ENCODE results near the gene DPF3. TPM values are rescaled to one million over a fixed set of nuclear protein-coding genes. Genes with fewer than 3 reads are reported as not detected.

The DPF3 gene
- total RNA-seq, 1 experiment from 2014 or later, result not detected

DNA sequence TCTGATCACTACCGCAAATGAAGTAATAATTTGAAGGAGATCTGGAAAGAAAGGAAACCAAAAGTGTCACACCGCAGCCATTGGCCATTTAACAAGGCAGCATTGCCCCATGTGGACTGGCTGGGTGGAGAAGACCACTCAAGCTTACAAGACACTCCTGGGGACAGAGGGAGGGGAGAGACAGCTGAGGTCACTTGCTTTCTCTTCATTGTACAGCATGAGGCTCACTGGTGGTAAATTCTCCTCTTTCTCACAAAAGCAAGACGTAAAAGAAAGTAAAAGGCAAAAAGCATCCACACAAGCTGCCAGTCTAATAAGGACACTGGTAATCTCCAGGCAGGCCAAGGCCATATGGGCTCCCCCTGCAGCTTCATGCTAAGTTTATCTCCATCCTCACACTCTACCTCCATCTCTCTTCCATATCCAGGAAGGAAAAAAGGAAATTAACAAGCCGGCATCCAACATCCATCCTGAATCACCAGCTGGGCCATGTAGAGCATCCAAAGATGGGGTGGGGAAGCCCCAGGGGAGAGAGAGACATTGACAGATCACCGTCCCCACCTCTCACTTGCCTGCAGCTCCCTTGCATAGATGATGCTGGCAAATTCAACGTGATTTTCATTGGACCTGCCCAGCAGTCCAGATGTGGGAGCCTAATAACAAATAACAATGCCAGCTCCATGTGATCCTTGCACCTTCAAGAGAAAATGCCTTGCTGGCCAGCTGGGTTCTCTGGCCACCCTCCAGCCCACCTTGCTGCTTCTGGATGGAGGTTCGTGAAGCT is 100.6 kb downstream of the DPF3 start:
- TF ChIP-seq POLR2AphosphoS5 (IDR thresholded peaks at IDR 0.05; ENCODE audit: low read depth, low read length) (no peak), TCF7L2 (IDR thresholded peaks at IDR 0.05; ENCODE audit: low read depth, low read length) (no peak), SIN3A (IDR thresholded peaks at IDR 0.05; ENCODE audit: borderline replicate concordance, insufficient read depth, low read depth, low read length) (no peak)
- TF ChIP-seq, protein P1, sequence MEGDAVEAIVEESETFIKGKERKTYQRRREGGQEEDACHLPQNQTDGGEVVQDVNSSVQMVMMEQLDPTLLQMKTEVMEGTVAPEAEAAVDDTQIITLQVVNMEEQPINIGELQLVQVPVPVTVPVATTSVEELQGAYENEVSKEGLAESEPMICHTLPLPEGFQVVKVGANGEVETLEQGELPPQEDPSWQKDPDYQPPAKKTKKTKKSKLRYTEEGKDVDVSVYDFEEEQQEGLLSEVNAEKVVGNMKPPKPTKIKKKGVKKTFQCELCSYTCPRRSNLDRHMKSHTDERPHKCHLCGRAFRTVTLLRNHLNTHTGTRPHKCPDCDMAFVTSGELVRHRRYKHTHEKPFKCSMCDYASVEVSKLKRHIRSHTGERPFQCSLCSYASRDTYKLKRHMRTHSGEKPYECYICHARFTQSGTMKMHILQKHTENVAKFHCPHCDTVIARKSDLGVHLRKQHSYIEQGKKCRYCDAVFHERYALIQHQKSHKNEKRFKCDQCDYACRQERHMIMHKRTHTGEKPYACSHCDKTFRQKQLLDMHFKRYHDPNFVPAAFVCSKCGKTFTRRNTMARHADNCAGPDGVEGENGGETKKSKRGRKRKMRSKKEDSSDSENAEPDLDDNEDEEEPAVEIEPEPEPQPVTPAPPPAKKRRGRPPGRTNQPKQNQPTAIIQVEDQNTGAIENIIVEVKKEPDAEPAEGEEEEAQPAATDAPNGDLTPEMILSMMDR (IDR thresholded peaks at IDR 0.05), result no peak
- TF ChIP-seq, protein P2, sequence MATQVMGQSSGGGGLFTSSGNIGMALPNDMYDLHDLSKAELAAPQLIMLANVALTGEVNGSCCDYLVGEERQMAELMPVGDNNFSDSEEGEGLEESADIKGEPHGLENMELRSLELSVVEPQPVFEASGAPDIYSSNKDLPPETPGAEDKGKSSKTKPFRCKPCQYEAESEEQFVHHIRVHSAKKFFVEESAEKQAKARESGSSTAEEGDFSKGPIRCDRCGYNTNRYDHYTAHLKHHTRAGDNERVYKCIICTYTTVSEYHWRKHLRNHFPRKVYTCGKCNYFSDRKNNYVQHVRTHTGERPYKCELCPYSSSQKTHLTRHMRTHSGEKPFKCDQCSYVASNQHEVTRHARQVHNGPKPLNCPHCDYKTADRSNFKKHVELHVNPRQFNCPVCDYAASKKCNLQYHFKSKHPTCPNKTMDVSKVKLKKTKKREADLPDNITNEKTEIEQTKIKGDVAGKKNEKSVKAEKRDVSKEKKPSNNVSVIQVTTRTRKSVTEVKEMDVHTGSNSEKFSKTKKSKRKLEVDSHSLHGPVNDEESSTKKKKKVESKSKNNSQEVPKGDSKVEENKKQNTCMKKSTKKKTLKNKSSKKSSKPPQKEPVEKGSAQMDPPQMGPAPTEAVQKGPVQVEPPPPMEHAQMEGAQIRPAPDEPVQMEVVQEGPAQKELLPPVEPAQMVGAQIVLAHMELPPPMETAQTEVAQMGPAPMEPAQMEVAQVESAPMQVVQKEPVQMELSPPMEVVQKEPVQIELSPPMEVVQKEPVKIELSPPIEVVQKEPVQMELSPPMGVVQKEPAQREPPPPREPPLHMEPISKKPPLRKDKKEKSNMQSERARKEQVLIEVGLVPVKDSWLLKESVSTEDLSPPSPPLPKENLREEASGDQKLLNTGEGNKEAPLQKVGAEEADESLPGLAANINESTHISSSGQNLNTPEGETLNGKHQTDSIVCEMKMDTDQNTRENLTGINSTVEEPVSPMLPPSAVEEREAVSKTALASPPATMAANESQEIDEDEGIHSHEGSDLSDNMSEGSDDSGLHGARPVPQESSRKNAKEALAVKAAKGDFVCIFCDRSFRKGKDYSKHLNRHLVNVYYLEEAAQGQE (IDR thresholded peaks at IDR 0.05; ENCODE audit: insufficient read depth in 1 of 2, low read depth in 2 of 2, low read length in 1 of 2), result no peak
- Histone ChIP-seq H3K36me3 (ENCODE audit: control insufficient read depth, insufficient read depth, low read length) (no peaks in the 10 kb centered on the region), H3K4me3 (ENCODE audit: low read depth in 2 of 2, low read length in 2 of 2) (no peak overlapping the region), H3K27me3 (ENCODE audit: control insufficient read depth, insufficient read depth, low read length) (peaks cover 2% of the 10 kb centered on the region; the same call in 1 of the 2 replicates), H3K4me1 (ENCODE audit: control insufficient read depth, insufficient read depth, low read length) (no peaks in the 10 kb centered on the region), H3K9me3 (ENCODE audit: control insufficient read depth, insufficient read depth, low read depth, low read length) (no peaks in the 10 kb centered on the region), H3K27ac (ENCODE audit: low read length) (no peak overlapping the region)
- no TSS peak for BruUV-seq (replicated peaks)
- CTCF ChIA-PET, result no interaction called here
- in situ Hi-C loops (cut with HindIII; ENCODE audit: low pct_unique_long_range_greater_than_20kb, low sequenced_read_pairs) (no loop called here), intact Hi-C loops (cut with micrococcal nuclease; ENCODE audit: unreplicated experiment) (no loop called here)
- no peak for DNase-seq (ENCODE audit: low read depth, low spot score)
- POLR2A ChIA-PET, result no interaction called here
- no peak for ATAC-seq

DNA sequence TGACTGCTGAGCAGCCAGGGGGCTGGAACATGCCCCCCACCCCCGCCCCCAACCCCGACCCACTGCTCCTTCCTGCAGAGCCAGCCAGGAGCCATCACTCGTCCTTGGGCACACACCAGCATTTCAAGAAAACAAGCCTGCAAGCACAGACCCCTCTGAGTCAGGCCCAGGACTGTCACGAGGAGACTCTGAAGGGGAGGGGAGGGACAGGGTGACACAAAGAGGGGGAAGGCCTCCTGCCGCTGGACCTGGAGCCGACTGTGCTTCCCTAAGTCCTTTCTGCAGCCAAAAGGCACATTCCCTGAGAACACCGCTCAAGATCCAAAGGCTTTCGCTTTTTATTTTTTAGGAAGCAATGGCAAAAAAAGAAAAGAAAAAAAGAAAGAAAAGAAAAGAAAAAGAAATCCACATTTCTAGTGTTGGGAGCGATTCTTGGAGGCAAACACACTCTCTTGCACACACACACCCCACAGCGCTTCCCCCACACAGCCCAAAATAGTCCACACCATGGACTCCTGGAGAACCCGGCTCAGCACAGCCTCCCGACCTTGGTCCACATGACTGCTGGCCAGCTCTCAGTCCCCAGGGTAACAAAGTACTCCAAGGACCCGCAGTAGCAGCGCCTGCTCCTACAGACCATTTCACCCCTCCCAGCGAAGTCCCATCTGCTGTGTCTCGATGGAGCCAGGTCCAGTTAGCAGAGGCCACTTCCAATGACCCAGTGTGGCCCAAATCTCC is 101.7 kb downstream of the DPF3 start:
- ATAC-seq (no peak), DNase-seq (ENCODE audit: low read depth, low spot score) (no peak)
- H3K4me1 ChIP-seq (ENCODE audit: control insufficient read depth, insufficient read depth, low read length), result no peaks in the 10 kb centered on the region
- TF ChIP-seq SIN3A (IDR thresholded peaks at IDR 0.05; ENCODE audit: borderline replicate concordance, insufficient read depth, low read depth, low read length), result no peak
- TF ChIP-seq POLR2AphosphoS5 (IDR thresholded peaks at IDR 0.05; ENCODE audit: low read depth, low read length), result no peak
- TF ChIP-seq, protein P2 (IDR thresholded peaks at IDR 0.05; ENCODE audit: insufficient read depth in 1 of 2, low read depth in 2 of 2, low read length in 1 of 2), result no peak
- no peak for TF ChIP-seq TCF7L2 (IDR thresholded peaks at IDR 0.05; ENCODE audit: low read depth, low read length)
- TF ChIP-seq, protein P1 (IDR thresholded peaks at IDR 0.05), result no peak
- in situ Hi-C loops (cut with HindIII; ENCODE audit: low pct_unique_long_range_greater_than_20kb, low sequenced_read_pairs) (no loop called here), intact Hi-C loops (cut with micrococcal nuclease; ENCODE audit: unreplicated experiment) (no loop called here)
- H3K9me3 ChIP-seq (ENCODE audit: control insufficient read depth, insufficient read depth, low read depth, low read length), result no peaks in the 10 kb centered on the region
- H3K27ac ChIP-seq (ENCODE audit: low read length), result no peak overlapping the region
- H3K27me3 ChIP-seq (ENCODE audit: control insufficient read depth, insufficient read depth, low read length), result peaks cover under 1% of the 10 kb centered on the region; the same call in 1 of the 2 replicates
- POLR2A ChIA-PET, result interaction anchor here (0.6 kb wide), 1 partner anchor 48 kb away, joined by 3 read pairs; no protein-coding TSS in a partner anchor
- no peak overlapping the region for H3K4me3 ChIP-seq (ENCODE audit: low read depth in 2 of 2, low read length in 2 of 2)
- CTCF ChIA-PET, result no interaction called here
- no peaks in the 10 kb centered on the region for H3K36me3 ChIP-seq (ENCODE audit: control insufficient read depth, insufficient read depth, low read length)
- no TSS peak for BruUV-seq (replicated peaks)
